GM12873 (cell line): ENCODE measurements around the gene GOSR2.

Source experiments
- TF ChIP-seq, protein P1 (sequence below): IDR thresholded peaks from 2 replicates; pipeline ENCODE4 v1.5.1; 2012; ENCODE audit warnings: low read depth, mild to moderate bottlenecking, moderate library complexity, low read length, control low read depth; ENCODE audit not compliant: insufficient read depth; ENCODE audit errors: missing control alignments

GOSR2 gene

DNA sequence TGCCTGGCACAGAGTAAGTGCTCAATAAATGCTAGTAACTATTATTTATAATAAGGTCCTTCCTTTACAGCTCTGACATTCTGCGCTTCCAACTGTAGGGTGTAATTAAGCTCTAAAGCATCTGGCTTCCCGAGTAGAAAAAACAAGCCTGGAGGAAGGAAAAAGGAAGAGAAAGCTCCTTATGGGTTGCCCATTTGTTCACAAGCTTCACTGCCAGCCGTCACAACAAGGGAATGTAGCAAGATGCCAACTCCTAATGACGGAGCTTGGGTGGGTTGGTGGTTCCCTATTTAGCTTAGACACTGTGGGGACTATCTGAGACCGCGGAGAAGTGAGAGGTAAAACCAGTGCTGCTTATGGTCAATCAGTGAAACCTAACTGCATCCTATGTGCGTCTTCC, 63.4 kb downstream of the GOSR2 start:
- TF ChIP-seq, protein P1, sequence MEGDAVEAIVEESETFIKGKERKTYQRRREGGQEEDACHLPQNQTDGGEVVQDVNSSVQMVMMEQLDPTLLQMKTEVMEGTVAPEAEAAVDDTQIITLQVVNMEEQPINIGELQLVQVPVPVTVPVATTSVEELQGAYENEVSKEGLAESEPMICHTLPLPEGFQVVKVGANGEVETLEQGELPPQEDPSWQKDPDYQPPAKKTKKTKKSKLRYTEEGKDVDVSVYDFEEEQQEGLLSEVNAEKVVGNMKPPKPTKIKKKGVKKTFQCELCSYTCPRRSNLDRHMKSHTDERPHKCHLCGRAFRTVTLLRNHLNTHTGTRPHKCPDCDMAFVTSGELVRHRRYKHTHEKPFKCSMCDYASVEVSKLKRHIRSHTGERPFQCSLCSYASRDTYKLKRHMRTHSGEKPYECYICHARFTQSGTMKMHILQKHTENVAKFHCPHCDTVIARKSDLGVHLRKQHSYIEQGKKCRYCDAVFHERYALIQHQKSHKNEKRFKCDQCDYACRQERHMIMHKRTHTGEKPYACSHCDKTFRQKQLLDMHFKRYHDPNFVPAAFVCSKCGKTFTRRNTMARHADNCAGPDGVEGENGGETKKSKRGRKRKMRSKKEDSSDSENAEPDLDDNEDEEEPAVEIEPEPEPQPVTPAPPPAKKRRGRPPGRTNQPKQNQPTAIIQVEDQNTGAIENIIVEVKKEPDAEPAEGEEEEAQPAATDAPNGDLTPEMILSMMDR: no peak

DNA sequence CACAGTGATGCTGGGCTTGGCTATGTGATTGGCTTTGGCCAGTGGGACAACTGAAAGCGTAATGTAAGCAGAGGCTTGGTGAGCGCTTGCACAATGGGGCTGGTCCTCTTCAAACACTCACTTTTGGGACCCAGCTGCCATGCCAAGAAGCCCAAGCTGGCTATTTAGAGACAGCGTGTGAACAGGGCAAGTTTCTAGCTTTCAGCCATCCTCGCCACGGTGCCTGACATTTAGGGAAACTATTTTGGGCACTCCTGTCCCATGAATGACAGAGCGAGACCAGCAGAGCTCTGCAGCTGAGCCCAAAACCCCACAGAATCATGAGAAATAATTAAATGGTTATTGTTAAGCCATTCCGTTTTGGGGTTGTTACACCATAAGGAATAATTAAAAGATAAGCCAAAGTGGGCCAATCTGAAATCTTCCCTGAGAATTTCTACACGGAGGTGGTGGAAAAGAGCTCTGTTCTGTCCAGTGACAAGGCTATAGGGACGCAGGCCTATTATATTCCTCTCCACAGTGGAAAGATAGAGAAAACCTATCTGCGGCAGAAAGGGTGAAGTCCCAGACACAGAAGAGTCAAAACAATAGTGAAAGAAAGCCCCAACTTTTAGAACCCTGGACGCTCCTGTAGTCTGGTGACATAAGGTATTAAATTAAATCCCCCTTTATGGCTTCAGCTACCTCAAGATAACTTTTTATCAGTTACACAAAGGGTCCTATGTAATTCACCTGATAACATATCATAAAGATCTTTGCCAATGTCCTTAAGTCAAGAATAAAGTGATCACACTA, 66.9 kb downstream of the GOSR2 start:
- TF ChIP-seq, protein P1: no peak

DNA sequence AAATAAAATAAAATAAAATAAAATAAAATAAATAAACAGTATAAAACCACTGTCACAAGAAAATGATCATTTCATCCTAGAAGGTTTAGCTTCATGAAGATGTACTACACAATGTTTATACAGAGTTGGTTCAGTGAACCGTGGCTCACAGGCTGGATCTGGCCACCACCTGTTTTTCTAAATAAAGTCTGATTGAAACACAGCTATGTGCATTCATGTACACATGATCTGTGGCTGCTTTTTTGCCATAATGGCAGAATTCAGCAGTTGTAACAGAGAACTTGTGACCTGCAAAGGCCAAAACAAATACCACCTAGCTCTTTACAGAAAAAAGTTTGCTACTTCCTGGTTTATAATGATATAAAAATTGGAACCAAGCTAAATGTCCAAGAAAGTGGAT, 68.7 kb downstream of the GOSR2 start:
- TF ChIP-seq, protein P1: no peak
